ENCODE results near the gene DES.

The DES gene

GRCh38 chr2:219396863-219397457, 21.2 kb upstream of the DES start:
- no peak for DNase-seq
- no peaks in the 10 kb centered on the region for H3K36me3 ChIP-seq (replicated peaks; ENCODE audit: insufficient read depth, low read length)
- no peaks in the 10 kb centered on the region for H3K9me3 ChIP-seq (replicated peaks; ENCODE audit: insufficient read depth, low read length)
- no peak overlapping the region for H3K27ac ChIP-seq (ENCODE audit: low read length)
- H3K79me2 ChIP-seq (ENCODE audit: low read length): no peaks in the 10 kb centered on the region
- no peak overlapping the region for H3K4me3 ChIP-seq (ENCODE audit: low read length)
- no peaks in the 10 kb centered on the region for H3K9me2 ChIP-seq (replicated peaks; ENCODE audit: insufficient read depth, low read length)
- peaks cover 6% of the 10 kb centered on the region; the same call in 1 of the 2 replicates for H3K4me1 ChIP-seq (ENCODE audit: low read length)
- no peaks in the 10 kb centered on the region for H3K27me3 ChIP-seq (replicated peaks; ENCODE audit: insufficient read depth, low read length)
- no peak overlapping the region for H2AFZ ChIP-seq (ENCODE audit: low read length)
- no peak overlapping the region for H3K9ac ChIP-seq (ENCODE audit: low read length)
- TF ChIP-seq EZH2 (optimal IDR thresholded peaks at IDR 0.05; ENCODE audit: low read depth, low read length) (no peak), CTCF (IDR thresholded peaks at IDR 0.05; ENCODE audit: low read length) (no peak), EZH2phosphoT487 (IDR thresholded peaks at IDR 0.05; ENCODE audit: low read length) (no peak)
- no peaks in the 10 kb centered on the region for H3F3A ChIP-seq (ENCODE audit: insufficient read depth, low read length)
- no peak overlapping the region for H3K4me2 ChIP-seq (ENCODE audit: low read depth, low read length)
- H4K20me1 ChIP-seq (ENCODE audit: insufficient read depth, low read length): no peaks in the 10 kb centered on the region

- DNase-seq: peak; percentile 10
- no peaks in the 10 kb centered on the region for H3K9me2 ChIP-seq (replicated peaks; ENCODE audit: insufficient read depth, low read length)
- H4K20me1 ChIP-seq (ENCODE audit: insufficient read depth, low read length): no peaks in the 10 kb centered on the region
- no peak overlapping the region; the same call in 1 of the 2 replicates for H3K27ac ChIP-seq (ENCODE audit: low read length)
- peak overlapping the region; percentile 28; the same call in 1 of the 2 replicates for H3K9ac ChIP-seq (ENCODE audit: low read length)
- no peaks in the 10 kb centered on the region for H3K9me3 ChIP-seq (replicated peaks; ENCODE audit: insufficient read depth, low read length)
- H3F3A ChIP-seq (ENCODE audit: insufficient read depth, low read length): no peaks in the 10 kb centered on the region
- peaks cover 6% of the 10 kb centered on the region; the same call in 1 of the 2 replicates for H3K4me1 ChIP-seq (ENCODE audit: low read length)
- TF ChIP-seq EZH2phosphoT487 (IDR thresholded peaks at IDR 0.05; ENCODE audit: low read length) (no peak), CTCF (IDR thresholded peaks at IDR 0.05; ENCODE audit: low read length) (no peak), EZH2 (optimal IDR thresholded peaks at IDR 0.05; ENCODE audit: low read depth, low read length) (no peak)
- no peaks in the 10 kb centered on the region for H3K36me3 ChIP-seq (replicated peaks; ENCODE audit: insufficient read depth, low read length)
- H3K4me3 ChIP-seq (ENCODE audit: low read length): peak overlapping the region; percentile 6; the same call in 1 of the 2 replicates
- peak overlapping the region; percentile 75 for H2AFZ ChIP-seq (ENCODE audit: low read length)
- H3K4me2 ChIP-seq (ENCODE audit: low read depth, low read length): peak overlapping the region; percentile 57
- H3K79me2 ChIP-seq (ENCODE audit: low read length): no peaks in the 10 kb centered on the region
- H3K27me3 ChIP-seq (replicated peaks; ENCODE audit: insufficient read depth, low read length): no peaks in the 10 kb centered on the region
Observed at GRCh38 chr2:219398721-219399363, 19.3 kb upstream of the DES start.

GRCh38 chr2:219399716-219400478, 18.3 kb upstream of the DES start:
- TF ChIP-seq CTCF (IDR thresholded peaks at IDR 0.05; ENCODE audit: low read length): no peak
- no peak for TF ChIP-seq EZH2phosphoT487 (IDR thresholded peaks at IDR 0.05; ENCODE audit: low read length)
- no peak for TF ChIP-seq EZH2 (optimal IDR thresholded peaks at IDR 0.05; ENCODE audit: low read depth, low read length)

More at GRCh38 chr2:219399716-219400478, 18.3 kb upstream of the DES start:
- no peaks in the 10 kb centered on the region for H3K27me3 ChIP-seq (replicated peaks; ENCODE audit: insufficient read depth, low read length)
- no peaks in the 10 kb centered on the region for H4K20me1 ChIP-seq (ENCODE audit: insufficient read depth, low read length)
- H3K9me3 ChIP-seq (replicated peaks; ENCODE audit: insufficient read depth, low read length): no peaks in the 10 kb centered on the region
- no peaks in the 10 kb centered on the region for H3K79me2 ChIP-seq (ENCODE audit: low read length)
- no peaks in the 10 kb centered on the region for H3K36me3 ChIP-seq (replicated peaks; ENCODE audit: insufficient read depth, low read length)
- H3K27ac ChIP-seq (ENCODE audit: low read length): no peak overlapping the region
- H2AFZ ChIP-seq (ENCODE audit: low read length): peak overlapping the region; percentile 75; the same call in 1 of the 2 replicates
- no peak overlapping the region for H3K9ac ChIP-seq (ENCODE audit: low read length)
- H3K4me2 ChIP-seq (ENCODE audit: low read depth, low read length): peak overlapping the region; percentile 57; the same call in 1 of the 2 replicates
- no peak overlapping the region for H3K4me3 ChIP-seq (ENCODE audit: low read length)
- no peak for DNase-seq
- no peaks in the 10 kb centered on the region for H3F3A ChIP-seq (ENCODE audit: insufficient read depth, low read length)
- no peaks in the 10 kb centered on the region for H3K9me2 ChIP-seq (replicated peaks; ENCODE audit: insufficient read depth, low read length)
- H3K4me1 ChIP-seq (ENCODE audit: low read length): peaks cover 6% of the 10 kb centered on the region; the same call in 1 of the 2 replicates
